Measurements from ENCODE around the gene LCE4A. TPM values are rescaled to one million over a fixed set of nuclear protein-coding genes. Genes with fewer than 3 reads are reported as not detected.

Gene LCE4A
- polyA plus RNA-seq, 1 donor (not counting 4 experiments of a cell fraction or from before 2014, with no cell fraction given): not detected

DNA sequence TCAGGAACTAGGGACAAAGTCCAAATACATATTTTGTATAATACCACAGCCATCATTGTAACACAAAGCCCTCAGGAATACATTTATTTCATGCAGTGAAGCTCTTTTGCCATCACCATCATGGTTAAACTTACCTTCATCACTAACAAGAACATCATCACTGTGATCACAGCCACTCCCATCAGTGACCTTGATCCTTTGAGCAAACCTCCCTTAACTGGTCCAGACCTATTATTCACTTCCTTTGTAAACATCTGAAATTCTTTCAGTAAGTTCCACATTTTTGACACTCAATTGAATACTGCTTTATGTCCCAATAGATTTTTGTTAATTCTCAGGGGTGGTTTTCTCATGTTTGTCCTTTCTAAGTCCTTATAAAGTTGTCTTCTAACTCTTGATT lies 33.7 kb downstream of the LCE4A start:
- dilution Hi-C loops (cut with MboI; ENCODE audit: extremely low pct_ligation_motif_present, low sequenced_read_pairs): no loop called here
- no peak for TF ChIP-seq EZH2 (IDR thresholded peaks at IDR 0.05; ENCODE audit: low read length)
- TF ChIP-seq, protein P1, sequence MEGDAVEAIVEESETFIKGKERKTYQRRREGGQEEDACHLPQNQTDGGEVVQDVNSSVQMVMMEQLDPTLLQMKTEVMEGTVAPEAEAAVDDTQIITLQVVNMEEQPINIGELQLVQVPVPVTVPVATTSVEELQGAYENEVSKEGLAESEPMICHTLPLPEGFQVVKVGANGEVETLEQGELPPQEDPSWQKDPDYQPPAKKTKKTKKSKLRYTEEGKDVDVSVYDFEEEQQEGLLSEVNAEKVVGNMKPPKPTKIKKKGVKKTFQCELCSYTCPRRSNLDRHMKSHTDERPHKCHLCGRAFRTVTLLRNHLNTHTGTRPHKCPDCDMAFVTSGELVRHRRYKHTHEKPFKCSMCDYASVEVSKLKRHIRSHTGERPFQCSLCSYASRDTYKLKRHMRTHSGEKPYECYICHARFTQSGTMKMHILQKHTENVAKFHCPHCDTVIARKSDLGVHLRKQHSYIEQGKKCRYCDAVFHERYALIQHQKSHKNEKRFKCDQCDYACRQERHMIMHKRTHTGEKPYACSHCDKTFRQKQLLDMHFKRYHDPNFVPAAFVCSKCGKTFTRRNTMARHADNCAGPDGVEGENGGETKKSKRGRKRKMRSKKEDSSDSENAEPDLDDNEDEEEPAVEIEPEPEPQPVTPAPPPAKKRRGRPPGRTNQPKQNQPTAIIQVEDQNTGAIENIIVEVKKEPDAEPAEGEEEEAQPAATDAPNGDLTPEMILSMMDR (optimal IDR thresholded peaks at IDR 0.05 in 1 of 3, IDR thresholded peaks at IDR 0.05 in 1 of 3, conservative IDR thresholded peaks at IDR 0.05 in 1 of 3; ENCODE audit: extremely low read depth in 1 of 3, insufficient read depth in 2 of 3, low read length in 3 of 3): no peak
- Histone ChIP-seq H3K9me3 (ENCODE audit: control insufficient read depth, low read depth, low read length) (no peaks in the 10 kb centered on the region), H2AFZ (ENCODE audit: control insufficient read depth, low read length) (no peak overlapping the region), H3K79me2 (ENCODE audit: control insufficient read depth, insufficient read depth, low read length) (no peaks in the 10 kb centered on the region), H3K27me3 (ENCODE audit: control insufficient read depth, extremely low read depth, insufficient read depth, low read length) (no peaks in the 10 kb centered on the region), H3K36me3 (ENCODE audit: control insufficient read depth in 2 of 2, extremely low read depth in 1 of 2, insufficient read depth in 2 of 2, low read length in 2 of 2) (no peaks in the 10 kb centered on the region), H4K20me1 (ENCODE audit: control insufficient read depth, extremely low read depth, insufficient read depth, low read length) (no peaks in the 10 kb centered on the region), H3K9me1 (ENCODE audit: control insufficient read depth, extremely low read depth, insufficient read depth, low read length) (no peaks in the 10 kb centered on the region), H3K27ac (ENCODE audit: control insufficient read depth, insufficient read depth, low read length) (no peak overlapping the region), H3K9ac (ENCODE audit: control insufficient read depth, extremely low read depth, insufficient read depth, low read length) (no peak overlapping the region), H3K4me1 (ENCODE audit: control insufficient read depth, extremely low read depth, insufficient read depth, low read length) (peaks cover 47% of the 10 kb centered on the region), H3K4me2 (ENCODE audit: control insufficient read depth, extremely low read depth, insufficient read depth, low read depth, low read length) (no peak overlapping the region), H3K4me3 (ENCODE audit: control insufficient read depth in 2 of 3, extremely low read depth in 1 of 3, insufficient read depth in 2 of 3, low read depth in 1 of 3, low read length in 3 of 3) (no peak overlapping the region)
- no peak for FAIRE-seq
- no peak for DNase-seq (ENCODE audit: low read depth, low spot score)

DNA sequence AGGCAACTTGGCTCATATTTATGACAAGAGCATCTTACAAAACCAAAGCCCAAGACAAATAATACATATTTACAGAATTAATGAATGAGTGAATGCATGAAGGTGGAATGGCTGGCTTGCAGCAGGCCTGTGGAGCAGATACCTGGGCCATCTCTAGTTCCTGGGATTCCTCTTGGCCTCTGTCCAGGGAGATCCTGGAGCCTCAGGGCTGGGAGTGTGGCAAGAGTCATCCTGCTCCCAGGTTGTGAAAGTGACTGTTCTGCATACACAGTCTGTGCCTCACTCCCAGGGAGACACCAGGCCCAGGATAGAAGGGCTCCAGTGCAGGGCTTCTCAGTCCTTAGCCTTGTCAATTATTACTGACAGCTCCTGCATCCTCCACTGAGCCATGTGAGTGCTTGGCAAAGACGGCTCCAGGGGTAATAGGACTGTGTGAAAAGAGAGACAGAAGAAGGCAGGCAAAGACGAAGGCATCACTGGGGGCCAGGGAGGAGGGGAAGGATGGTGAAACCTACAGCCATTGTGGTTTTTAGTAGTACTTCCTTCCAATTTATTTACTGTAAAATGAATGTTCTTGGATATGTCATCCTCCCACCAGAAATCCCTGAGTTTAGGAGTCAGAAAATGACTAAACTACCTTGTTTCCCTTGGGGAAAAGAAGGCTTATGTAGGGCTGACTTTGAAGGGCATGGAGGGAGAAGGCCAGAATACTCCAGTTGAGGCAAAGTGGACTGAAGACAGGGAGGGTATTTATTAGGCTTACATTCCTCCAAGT lies 35.6 kb downstream of the LCE4A start:
- FAIRE-seq (peak; percentile 84), DNase-seq (ENCODE audit: low read depth, low spot score) (peak; percentile 86)
- no peak overlapping the region for H3K4me3 ChIP-seq (ENCODE audit: control insufficient read depth in 2 of 3, extremely low read depth in 1 of 3, insufficient read depth in 2 of 3, low read depth in 1 of 3, low read length in 3 of 3)
- H3K36me3 ChIP-seq (ENCODE audit: control insufficient read depth in 2 of 2, extremely low read depth in 1 of 2, insufficient read depth in 2 of 2, low read length in 2 of 2): no peaks in the 10 kb centered on the region
- H3K27ac ChIP-seq (ENCODE audit: control insufficient read depth, insufficient read depth, low read length): peak overlapping the region; percentile 76
- peaks cover 47% of the 10 kb centered on the region for H3K4me1 ChIP-seq (ENCODE audit: control insufficient read depth, extremely low read depth, insufficient read depth, low read length)
- no peaks in the 10 kb centered on the region for H3K9me1 ChIP-seq (ENCODE audit: control insufficient read depth, extremely low read depth, insufficient read depth, low read length)
- no peak for TF ChIP-seq EZH2 (IDR thresholded peaks at IDR 0.05; ENCODE audit: low read length)
- TF ChIP-seq, protein P1 (optimal IDR thresholded peaks at IDR 0.05 in 1 of 3, IDR thresholded peaks at IDR 0.05 in 1 of 3, conservative IDR thresholded peaks at IDR 0.05 in 1 of 3; ENCODE audit: extremely low read depth in 1 of 3, insufficient read depth in 2 of 3, low read length in 3 of 3): no peak
- H3K4me2 ChIP-seq (ENCODE audit: control insufficient read depth, extremely low read depth, insufficient read depth, low read depth, low read length): peak overlapping the region; percentile 67
- no peaks in the 10 kb centered on the region for H3K79me2 ChIP-seq (ENCODE audit: control insufficient read depth, insufficient read depth, low read length)
- H3K27me3 ChIP-seq (ENCODE audit: control insufficient read depth, extremely low read depth, insufficient read depth, low read length): no peaks in the 10 kb centered on the region
- peak overlapping the region; percentile 13 for H3K9ac ChIP-seq (ENCODE audit: control insufficient read depth, extremely low read depth, insufficient read depth, low read length)
- dilution Hi-C loops (cut with MboI; ENCODE audit: extremely low pct_ligation_motif_present, low sequenced_read_pairs): no loop called here
- no peaks in the 10 kb centered on the region for H4K20me1 ChIP-seq (ENCODE audit: control insufficient read depth, extremely low read depth, insufficient read depth, low read length)
- no peaks in the 10 kb centered on the region for H3K9me3 ChIP-seq (ENCODE audit: control insufficient read depth, low read depth, low read length)
- H2AFZ ChIP-seq (ENCODE audit: control insufficient read depth, low read length): no peak overlapping the region
